Measurements from ENCODE around the gene DCTD. TPM values are rescaled to one million over a fixed set of nuclear protein-coding genes. Genes with fewer than 3 reads are reported as not detected.

Gene DCTD
- total RNA-seq, 3 donors from 2014 or later, result 46.0 to 75.2 (median 48.2) TPM

DNA sequence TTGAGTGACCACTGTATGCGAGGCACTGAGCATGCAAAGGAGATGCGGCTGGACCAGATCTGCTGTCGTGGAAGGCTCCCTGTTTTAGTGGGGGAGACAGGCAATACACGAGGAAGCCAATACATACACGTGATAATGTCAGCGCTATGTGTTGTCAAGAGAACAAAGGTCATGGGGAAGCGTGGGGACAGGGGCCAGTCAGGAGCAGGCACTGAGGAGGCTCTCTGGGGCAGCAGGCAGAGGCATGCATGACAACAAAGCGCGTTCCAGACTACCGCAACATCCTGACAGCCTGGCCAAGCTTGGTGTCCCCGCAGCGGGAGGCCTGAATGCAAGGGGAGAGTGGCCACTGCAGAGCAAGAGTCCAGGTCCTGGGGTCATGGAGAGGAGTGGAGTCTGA lies 61.9 kb downstream of the DCTD start:
- no peaks in the 10 kb centered on the region for H3K27me3 ChIP-seq

DNA sequence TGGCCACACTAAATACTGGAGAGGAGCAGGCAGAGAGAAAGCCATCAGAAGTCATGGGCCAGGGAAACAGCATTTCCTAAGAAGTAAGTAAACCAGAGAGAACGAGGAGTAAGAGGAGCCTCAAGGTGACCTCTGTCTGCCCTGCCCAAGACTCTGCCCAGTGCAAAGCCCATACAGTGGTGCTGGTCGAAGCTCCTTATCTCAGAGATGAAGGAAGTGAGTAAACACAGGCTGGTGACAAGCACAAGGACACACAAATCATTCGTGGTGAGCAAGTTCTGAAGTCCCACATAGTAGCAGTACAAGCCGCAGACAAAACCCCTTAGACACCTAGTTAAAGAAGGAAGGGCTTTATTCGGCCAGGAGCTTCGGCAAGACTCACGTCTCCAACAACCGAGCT lies 62.7 kb downstream of the DCTD start:
- H3K27ac ChIP-seq, result no peak overlapping the region
- no peak for TF ChIP-seq POLR2A (IDR thresholded peaks at IDR 0.05)
- TF ChIP-seq, protein P1, sequence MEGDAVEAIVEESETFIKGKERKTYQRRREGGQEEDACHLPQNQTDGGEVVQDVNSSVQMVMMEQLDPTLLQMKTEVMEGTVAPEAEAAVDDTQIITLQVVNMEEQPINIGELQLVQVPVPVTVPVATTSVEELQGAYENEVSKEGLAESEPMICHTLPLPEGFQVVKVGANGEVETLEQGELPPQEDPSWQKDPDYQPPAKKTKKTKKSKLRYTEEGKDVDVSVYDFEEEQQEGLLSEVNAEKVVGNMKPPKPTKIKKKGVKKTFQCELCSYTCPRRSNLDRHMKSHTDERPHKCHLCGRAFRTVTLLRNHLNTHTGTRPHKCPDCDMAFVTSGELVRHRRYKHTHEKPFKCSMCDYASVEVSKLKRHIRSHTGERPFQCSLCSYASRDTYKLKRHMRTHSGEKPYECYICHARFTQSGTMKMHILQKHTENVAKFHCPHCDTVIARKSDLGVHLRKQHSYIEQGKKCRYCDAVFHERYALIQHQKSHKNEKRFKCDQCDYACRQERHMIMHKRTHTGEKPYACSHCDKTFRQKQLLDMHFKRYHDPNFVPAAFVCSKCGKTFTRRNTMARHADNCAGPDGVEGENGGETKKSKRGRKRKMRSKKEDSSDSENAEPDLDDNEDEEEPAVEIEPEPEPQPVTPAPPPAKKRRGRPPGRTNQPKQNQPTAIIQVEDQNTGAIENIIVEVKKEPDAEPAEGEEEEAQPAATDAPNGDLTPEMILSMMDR (IDR thresholded peaks at IDR 0.05), result no peak
- peaks cover 7 to 20% of the 10 kb centered on the region in 2 donors for H3K9me3 ChIP-seq
- no peaks in the 10 kb centered on the region for H3K27me3 ChIP-seq
- DNase-seq (ENCODE audit: low spot score in 2 of 2), result no peak
- H3K4me3 ChIP-seq, result no peak overlapping the region
- H3K4me1 ChIP-seq, result no peaks in the 10 kb centered on the region
- no peaks in the 10 kb centered on the region for H3K36me3 ChIP-seq
- intact Hi-C loops (cut with DNase I; ENCODE audit: low total_unique reads), result loop anchor here (5.0 kb wide), 1 partner anchor 577 kb away; no protein-coding TSS in a partner anchor

More for the DNA sequence above, 61.9 kb downstream of the DCTD start:
- no peaks in the 10 kb centered on the region for H3K36me3 ChIP-seq
- TF ChIP-seq, protein P1 (IDR thresholded peaks at IDR 0.05), result no peak
- no peak for TF ChIP-seq POLR2A (IDR thresholded peaks at IDR 0.05)
- no peak for TF ChIP-seq POLR2AphosphoS5 (IDR thresholded peaks at IDR 0.05)
- peaks cover 7 to 20% of the 10 kb centered on the region in 2 donors for H3K9me3 ChIP-seq
- no peak for DNase-seq (ENCODE audit: low spot score in 2 of 2)
- intact Hi-C loops (cut with DNase I; ENCODE audit: low total_unique reads), result no loop called here
- no peak overlapping the region for H3K4me3 ChIP-seq
- no peak overlapping the region for H3K27ac ChIP-seq
- H3K4me1 ChIP-seq, result no peaks in the 10 kb centered on the region

DNA sequence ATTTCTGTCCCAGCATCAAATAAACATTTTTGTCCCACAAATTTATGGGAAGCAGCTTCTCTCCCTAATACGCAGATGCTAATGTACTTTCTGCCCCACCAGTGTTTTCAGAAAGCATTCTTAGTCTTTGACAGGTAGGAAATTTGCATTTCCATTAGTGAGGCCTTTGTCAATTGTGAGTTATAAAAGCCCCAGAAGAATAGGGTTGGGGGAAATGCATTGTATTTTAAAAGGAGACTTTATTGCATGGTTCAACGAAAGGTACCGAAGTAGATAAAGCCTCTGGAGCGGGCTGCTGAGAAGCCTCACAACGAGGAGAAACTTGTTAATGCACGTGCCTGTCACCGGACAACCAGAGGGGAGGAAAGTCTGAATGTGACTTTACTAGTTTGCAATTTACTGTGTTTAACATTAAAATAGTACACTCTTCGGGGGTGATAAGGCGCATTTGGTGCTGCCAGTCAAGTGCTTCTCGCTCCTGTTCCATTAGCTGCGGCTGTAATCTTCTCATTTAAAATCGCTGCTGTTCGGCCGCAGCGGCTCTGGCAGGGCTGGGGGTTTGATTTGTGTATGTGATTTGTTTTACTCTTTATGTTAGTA lies 63.4 kb downstream of the DCTD start:
- peaks cover 7 to 20% of the 10 kb centered on the region in 2 donors for H3K9me3 ChIP-seq
- no peaks in the 10 kb centered on the region for H3K36me3 ChIP-seq
- no peaks in the 10 kb centered on the region for H3K27me3 ChIP-seq
- TF ChIP-seq, protein P1 (IDR thresholded peaks at IDR 0.05), result no peak
- TF ChIP-seq POLR2A (IDR thresholded peaks at IDR 0.05), result no peak
- no peak for DNase-seq (ENCODE audit: low spot score in 2 of 2)
- H3K27ac ChIP-seq, result no peak overlapping the region
- H3K4me1 ChIP-seq, result no peaks in the 10 kb centered on the region
- no peak overlapping the region for H3K4me3 ChIP-seq
- intact Hi-C loops (cut with DNase I; ENCODE audit: low total_unique reads), result loop anchor here (5.0 kb wide), 1 partner anchor 577 kb away; no protein-coding TSS in a partner anchor

DNA sequence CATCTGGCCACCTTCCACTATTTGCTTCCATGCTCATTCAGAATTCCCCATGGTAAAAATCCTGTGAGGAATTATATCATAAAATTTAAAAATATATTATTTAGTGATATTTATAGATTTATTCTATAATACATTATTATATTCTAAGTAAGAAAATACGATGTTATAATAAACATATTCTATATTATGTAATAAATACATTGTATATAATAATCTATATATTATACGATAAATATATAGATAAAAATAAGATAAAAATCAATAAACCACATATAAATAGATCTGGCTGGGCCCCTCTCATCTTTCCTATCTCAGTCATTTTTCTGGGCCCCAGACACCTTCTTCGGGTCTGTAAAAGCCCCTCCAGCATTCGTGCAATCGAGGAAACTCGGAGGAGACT lies 68.5 kb downstream of the DCTD start:
- Histone ChIP-seq H3K9me3 (peaks cover 7 to 12% of the 10 kb centered on the region in 2 donors), H3K27ac (no peak overlapping the region), H3K27me3 (no peaks in the 10 kb centered on the region), H3K4me1 (no peaks in the 10 kb centered on the region), H3K36me3 (no peaks in the 10 kb centered on the region), H3K4me3 (no peak overlapping the region)
- intact Hi-C loops (cut with DNase I; ENCODE audit: low total_unique reads), result no loop called here
- no peak for DNase-seq (ENCODE audit: low spot score in 2 of 2)
- TF ChIP-seq, protein P1 (IDR thresholded peaks at IDR 0.05), result no peak
- TF ChIP-seq POLR2AphosphoS5 (IDR thresholded peaks at IDR 0.05) (no peak), POLR2A (IDR thresholded peaks at IDR 0.05) (no peak)

DNA sequence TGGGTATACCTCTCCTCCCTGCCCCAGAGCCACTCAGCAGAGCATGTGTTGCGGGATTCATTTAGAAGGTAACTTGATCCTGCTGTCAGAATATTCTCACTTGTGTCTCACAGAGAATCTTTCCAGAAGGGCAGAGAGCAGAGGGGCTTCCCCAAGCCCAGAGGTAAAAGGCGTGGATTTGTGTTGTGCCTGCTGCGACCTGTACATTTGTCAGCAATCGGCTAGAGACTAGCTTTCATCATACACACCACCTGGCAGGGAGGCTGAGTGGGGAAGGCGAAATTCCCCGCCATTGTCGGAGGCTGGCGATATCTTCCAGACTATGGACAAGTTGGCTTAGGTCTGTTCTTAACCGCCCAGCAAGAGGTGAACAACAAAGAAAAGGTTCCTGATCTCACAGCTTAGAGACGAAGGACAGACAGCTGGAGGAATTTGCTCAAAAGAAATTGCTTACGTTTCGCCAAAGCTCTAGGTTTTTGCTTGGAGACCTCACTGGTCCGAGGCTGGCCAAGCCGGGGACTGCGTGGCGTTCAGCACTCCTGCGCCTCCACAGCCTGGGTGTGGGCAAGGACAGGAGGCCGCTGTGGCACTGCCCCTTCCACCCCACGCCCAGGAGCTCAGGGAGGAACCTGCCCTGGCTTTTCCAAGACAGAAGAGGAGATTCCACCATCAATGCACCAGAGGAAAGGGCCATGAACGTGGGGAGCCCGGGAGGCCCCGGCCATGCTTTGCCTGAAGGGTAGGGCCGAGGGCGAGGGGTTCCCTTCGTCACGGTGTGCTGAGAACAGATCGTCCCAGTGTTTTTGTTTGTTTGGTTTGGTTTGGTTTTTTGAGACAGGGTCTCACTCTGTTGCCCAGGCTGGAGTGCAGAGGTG lies 69.4 kb downstream of the DCTD start:
- intact Hi-C loops (cut with DNase I; ENCODE audit: low total_unique reads), result no loop called here
- H3K36me3 ChIP-seq, result no peaks in the 10 kb centered on the region
- H3K9me3 ChIP-seq, result peaks cover 3 to 5% of the 10 kb centered on the region in 2 donors
- no peaks in the 10 kb centered on the region for H3K27me3 ChIP-seq
- DNase-seq (ENCODE audit: low spot score in 2 of 2), result no peak
- no peaks in the 10 kb centered on the region for H3K4me1 ChIP-seq
- TF ChIP-seq POLR2A (IDR thresholded peaks at IDR 0.05) (no peak), POLR2AphosphoS5 (IDR thresholded peaks at IDR 0.05) (no peak)
- TF ChIP-seq, protein P1 (IDR thresholded peaks at IDR 0.05), result no peak
- no peak overlapping the region for H3K27ac ChIP-seq
- H3K4me3 ChIP-seq, result no peak overlapping the region
